Common myeloid progenitor, CD34-positive (primary cell): ENCODE measurements around the gene ATP6V1E1.

Experiments
- CTCF ChIA-PET: fragments of 350-600 bp; sonication (Branson Sonifier 250); formaldehyde crosslinking; loops from one replicate; lab custom pipeline; 2021; ENCODE audit warnings: antibody characterized with exemption; lab: Charles Lee
- POLR2A ChIA-PET: fragments of 350-600 bp; sonication (Branson Sonifier 250); formaldehyde crosslinking; loops from one replicate; lab custom pipeline; 2021; ENCODE audit warnings: antibody characterized with exemption; lab: Charles Lee
- DNase-seq, 3 donors: peaks; one replicate each; pipeline versions ENCODE4 v3.0.0 to v3.0.0-alpha.2; 2013
- H3K27ac ChIP-seq, 2 experiments: 1 replicate in 1 of 2; 2 replicates in 1 of 2; pipeline ENCODE4 v1.7.0; 2013; ENCODE audit warnings: inconsistent platforms in 2 of 2, low read length in 2 of 2, mild to moderate bottlenecking in 2 of 2, low read depth in 1 of 2, moderate library complexity in 1 of 2; ENCODE audit not compliant: severe bottlenecking in 2 of 2, insufficient read depth in 1 of 2, poor library complexity in 1 of 2
- H3K27me3 ChIP-seq, 5 experiments: replicated peaks in 2 of 5; 1 replicate in 3 of 5; 2 replicates in 2 of 5; pipeline versions ENCODE4 v1.6.1 to v1.7.0; 2013; ENCODE audit warnings: low read length in 4 of 5, mild to moderate bottlenecking in 2 of 5, moderate library complexity in 2 of 5, inconsistent platforms in 1 of 5; ENCODE audit not compliant: insufficient read depth in 5 of 5, control insufficient read depth in 4 of 5
- H3K36me3 ChIP-seq, 4 experiments: 1 replicate in 2 of 4; 2 replicates in 2 of 4; pipeline versions ENCODE4 v1.6.1 to v1.7.0; 2013; ENCODE audit warnings: low read length in 3 of 4, control low read depth in 1 of 4, mild to moderate bottlenecking in 1 of 4; ENCODE audit not compliant: control insufficient read depth in 4 of 4, insufficient read depth in 4 of 4
- H3K4me1 ChIP-seq, 4 experiments: 1 replicate in 3 of 4; 2 replicates in 1 of 4; pipeline versions ENCODE4 v1.6.1 to v1.7.1; 2013; ENCODE audit warnings: low read length in 3 of 4, mild to moderate bottlenecking in 3 of 4, control low read depth in 1 of 4, inconsistent platforms in 1 of 4, moderate library complexity in 1 of 4; ENCODE audit not compliant: control insufficient read depth in 4 of 4, insufficient read depth in 4 of 4; ENCODE audit errors: control extremely low read depth in 1 of 4
- H3K4me3 ChIP-seq, 7 experiments: 1 replicate in 4 of 7; 2 replicates in 3 of 7; pipeline versions ENCODE4 v1.5.1 to v1.7.0; 2013; ENCODE audit warnings: mild to moderate bottlenecking in 7 of 7, low read length in 6 of 7, moderate library complexity in 6 of 7, inconsistent platforms in 2 of 7, low read depth in 2 of 7, control low read depth in 1 of 7; ENCODE audit not compliant: insufficient read depth in 4 of 7, control insufficient read depth in 1 of 7; ENCODE audit errors: extremely low read depth in 1 of 7
- H3K9me3 ChIP-seq, 5 experiments: 1 replicate in 4 of 5; 2 replicates in 1 of 5; pipeline versions ENCODE4 v1.6.1 to v1.7.1; 2013; ENCODE audit warnings: low read length in 4 of 5, mild to moderate bottlenecking in 2 of 5, inconsistent platforms in 1 of 5, low read depth in 1 of 5, moderate library complexity in 1 of 5; ENCODE audit not compliant: control insufficient read depth in 4 of 5, insufficient read depth in 2 of 5; ENCODE audit errors: control extremely low read depth in 1 of 5
- WGBS: methylation state at CpG from one replicate; pipeline ENCODE4 v1.1.5; 2013; ENCODE audit not compliant: insufficient coverage; 5-methylcytosine and 5-hydroxymethylcytosine counted together

Gene ATP6V1E1

GRCh38 chr22:17580441-17581031 lies 48.0 kb downstream of the ATP6V1E1 start:
- DNase-seq = no peak
- ChIA-PET POLR2A (interaction anchor here (0.6 kb wide), 1 partner anchor 8 kb away, joined by 5 read pairs; no protein-coding TSS in a partner anchor), CTCF (interaction anchor here (2.4 kb wide), 1 partner anchor 10 kb away, joined by 9 read pairs; no protein-coding TSS in a partner anchor)

GRCh38 chr22:17579535-17579981 lies 49.0 kb downstream of the ATP6V1E1 start:
- ChIA-PET POLR2A (no interaction called here), CTCF (interaction anchor here (1.6 to 2.4 kb wide), 2 partner anchors 11 to 14 kb away, joined by 4 to 9 read pairs; no protein-coding TSS in a partner anchor)
- DNase-seq = no peak
- Histone ChIP-seq H3K36me3 (no peaks in the 10 kb centered on the region), H3K4me1 (no peaks in the 10 kb centered on the region), H3K4me3 (no peak overlapping the region), H3K27me3 (peaks cover 0 to 2% (median 0%) of the 10 kb centered on the region in 5 experiments), H3K27ac (no peak overlapping the region), H3K9me3 (no peaks in the 10 kb centered on the region)
- 99% methylated on average over 13 of the region's 14 CpGs for WGBS

More at GRCh38 chr22:17580441-17581031, 48.0 kb downstream of the ATP6V1E1 start:
- 88% methylated on average over 9 of the region's 15 CpGs for WGBS
- Histone ChIP-seq H3K36me3 (no peaks in the 10 kb centered on the region), H3K4me3 (no peak overlapping the region), H3K27ac (no peak overlapping the region), H3K4me1 (no peaks in the 10 kb centered on the region), H3K27me3 (peaks cover 0 to 2% (median 0%) of the 10 kb centered on the region in 5 experiments), H3K9me3 (no peaks in the 10 kb centered on the region)

- Histone ChIP-seq H3K4me3 (no peak overlapping the region), H3K4me1 (no peaks in the 10 kb centered on the region), H3K9me3 (no peaks in the 10 kb centered on the region), H3K27me3 (peaks cover 0 to 2% (median 0%) of the 10 kb centered on the region in 5 experiments), H3K27ac (no peak overlapping the region), H3K36me3 (no peaks in the 10 kb centered on the region)
- 92% methylated on average over 11 of the region's 11 CpGs for WGBS
- DNase-seq = no peak
- CTCF ChIA-PET = interaction anchor here (1.6 to 2.4 kb wide), 2 partner anchors 12 to 13 kb away, joined by 4 to 9 read pairs; no protein-coding TSS in a partner anchor
- POLR2A ChIA-PET = no interaction called here
Observed at GRCh38 chr22:17578136-17578754, 50.3 kb downstream of the ATP6V1E1 start.

GRCh38 chr22:17576470-17576869 lies 52.1 kb downstream of the ATP6V1E1 start:
- no peaks in the 10 kb centered on the region for H3K36me3 ChIP-seq
- no peaks in the 10 kb centered on the region for H3K9me3 ChIP-seq
- POLR2A ChIA-PET = no interaction called here
- H3K4me3 ChIP-seq = no peak overlapping the region
- H3K27me3 ChIP-seq = peaks cover 0 to 2% (median 0%) of the 10 kb centered on the region in 5 experiments
- no peaks in the 10 kb centered on the region for H3K4me1 ChIP-seq
- peak in 1 of 3 donors; percentile 8 for DNase-seq
- no peak overlapping the region for H3K27ac ChIP-seq
- whole genome bisulfite sequencing = 94% methylated on average over 5 of the region's 6 CpGs
- CTCF ChIA-PET = interaction anchor here (1.1 kb wide), 1 partner anchor 21 kb away, joined by 3 read pairs; no protein-coding TSS in a partner anchor

- Histone ChIP-seq H3K27ac (no peak overlapping the region), H3K36me3 (no peaks in the 10 kb centered on the region), H3K9me3 (no peaks in the 10 kb centered on the region), H3K4me3 (no peak overlapping the region), H3K27me3 (peaks cover 0 to 3% (median 0%) of the 10 kb centered on the region in 5 experiments), H3K4me1 (no peaks in the 10 kb centered on the region)
- ChIA-PET POLR2A (no interaction called here), CTCF (no interaction called here)
- WGBS = 100% methylated on average over 1 of the region's 4 CpGs
- DNase-seq = no peak
Observed at GRCh38 chr22:17575681-17576080, 52.9 kb downstream of the ATP6V1E1 start.

DNA sequence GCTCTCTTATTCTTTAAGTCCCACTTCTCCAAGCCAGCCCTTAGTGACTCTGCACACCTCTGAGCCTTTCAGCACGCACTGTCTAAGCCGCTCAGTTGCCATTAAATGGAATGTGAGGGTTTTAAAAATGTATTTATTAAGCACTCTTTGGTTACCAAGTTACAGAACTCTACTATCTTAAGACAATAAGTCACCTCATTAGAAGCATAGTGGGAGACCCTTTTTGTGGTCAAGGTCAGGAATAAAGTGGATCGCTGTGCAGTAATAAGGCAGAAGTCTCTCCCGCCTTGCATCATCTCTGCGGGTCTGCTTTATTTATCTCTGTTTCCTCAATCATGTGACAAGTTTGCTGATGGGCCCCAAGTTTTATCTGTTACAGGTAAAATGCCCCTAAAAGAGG lies 53.4 kb downstream of the ATP6V1E1 start:
- Histone ChIP-seq H3K9me3 (no peaks in the 10 kb centered on the region), H3K36me3 (no peaks in the 10 kb centered on the region), H3K4me3 (no peak overlapping the region), H3K27me3 (peaks cover 0 to 4% (median 0%) of the 10 kb centered on the region in 5 experiments), H3K27ac (no peak overlapping the region), H3K4me1 (peaks cover 0 to under 1% (median 0%) of the 10 kb centered on the region in 4 experiments)
- ChIA-PET POLR2A (no interaction called here), CTCF (no interaction called here)
- DNase-seq = no peak
- WGBS = 95% methylated on average over 3 of the region's 5 CpGs
